IMR-90 (cell line): Measurements from ENCODE around the gene PRKACG. TPM values are rescaled to one million over a fixed set of nuclear protein-coding genes. Genes with fewer than 3 reads are reported as not detected.

Source experiments
- ATAC-seq: fragments of 200-7000 bp; cut with Tn5 transposase; 2 replicates; pipeline ENCODE4 v1.9.1; 2020; ENCODE audit warnings: low read depth, mild to moderate bottlenecking, moderate library complexity
- BruUV-seq: library from RNA; stranded (reverse); fragments of 400-500 nt; replicated peaks from 2 replicates; lab custom pipeline; 2021; lab: Mats Ljungman, UMichigan
- CTCF ChIA-PET: fragments of 300-600 bp; formaldehyde crosslinking; extraction: SDS; loops from one replicate; lab custom pipeline; 2021; ENCODE audit warnings: antibody characterized with exemption; lab: Yijun Ruan, JAX
- POLR2A ChIA-PET: fragments of 300-600 bp; sonication (Branson Sonifier 250); formaldehyde crosslinking; loops from one replicate; lab custom pipeline; 2022; ENCODE audit warnings: antibody characterized with exemption; ENCODE audit not compliant: unreplicated experiment; lab: Charles Lee
- DNase-seq: peaks from one replicate; pipeline ENCODE4 v3.0.0; 2013
- H2AFZ ChIP-seq: replicated peaks from 2 replicates; pipeline ENCODE3; 2013; ENCODE audit warnings: low read length, mild to moderate bottlenecking; ENCODE audit not compliant: poor library complexity
- H2AK5ac ChIP-seq: 2 replicates; pipeline ENCODE4 v1.6.1; 2013; ENCODE audit warnings: low read depth, low read length, inconsistent platforms
- H2AK9ac ChIP-seq: replicated peaks from 2 replicates; pipeline ENCODE3; 2013; ENCODE audit warnings: mild to moderate bottlenecking, low read depth, low read length, moderate library complexity; ENCODE audit not compliant: poor library complexity
- H2BK120ac ChIP-seq: 2 replicates; pipeline ENCODE4 v1.6.1; 2013; ENCODE audit warnings: low read depth, low read length, inconsistent platforms
- H2BK15ac ChIP-seq: 3 replicates; pipeline ENCODE4 v1.6.1; 2013; ENCODE audit warnings: low read depth, low read length, inconsistent platforms
- H2BK20ac ChIP-seq: 2 replicates; pipeline ENCODE4 v1.6.1; 2013; ENCODE audit warnings: low read depth, mild to moderate bottlenecking, inconsistent platforms, low read length, moderate library complexity
- H2BK5ac ChIP-seq: 2 replicates; pipeline ENCODE4 v1.6.1; 2013; ENCODE audit warnings: mild to moderate bottlenecking, low read depth, low read length, inconsistent platforms; ENCODE audit not compliant: poor library complexity, severe bottlenecking
- H3K14ac ChIP-seq: replicated peaks from 2 replicates; pipeline ENCODE4 v1.6.1; 2013; ENCODE audit warnings: low read depth, low read length, inconsistent platforms
- H3K18ac ChIP-seq: 2 replicates; pipeline ENCODE4 v1.6.1; 2013; ENCODE audit warnings: low read depth, low read length, control low read depth
- H3K23ac ChIP-seq: 2 replicates; pipeline ENCODE4 v1.6.1; 2013; ENCODE audit warnings: low read depth, low read length, inconsistent platforms
- H3K27ac ChIP-seq: 2 replicates; pipeline ENCODE4 v1.5.1; 2013; ENCODE audit warnings: mild to moderate bottlenecking, control low read depth, low read length; ENCODE audit not compliant: insufficient read depth
- H3K27me3 ChIP-seq: 2 replicates; pipeline ENCODE4 v1.6.1; 2013; ENCODE audit warnings: low read length; ENCODE audit not compliant: control insufficient read depth, insufficient read depth
- H3K36me3 ChIP-seq: 2 replicates; pipeline ENCODE4 v1.6.1; 2013; ENCODE audit warnings: low read length, mixed read lengths; ENCODE audit not compliant: control insufficient read depth, insufficient read depth
- H3K4ac ChIP-seq: 2 replicates; pipeline ENCODE4 v1.6.1; 2013; ENCODE audit warnings: low read depth, low read length, inconsistent platforms
- H3K4me1 ChIP-seq: 2 replicates; pipeline ENCODE4 v1.6.1; 2013; ENCODE audit warnings: low read length, mixed read lengths; ENCODE audit not compliant: control insufficient read depth, insufficient read depth
- H3K4me2 ChIP-seq: 2 replicates; pipeline ENCODE4 v1.6.1; 2013; ENCODE audit warnings: low read depth, mild to moderate bottlenecking, control low read depth, low read length, moderate library complexity
- H3K4me3 ChIP-seq: 2 replicates; pipeline ENCODE4 v1.5.1; 2013; ENCODE audit warnings: low read depth, mild to moderate bottlenecking, control low read depth, low read length, moderate library complexity; ENCODE audit not compliant: insufficient read depth
- H3K56ac ChIP-seq: 2 replicates; pipeline ENCODE4 v1.6.1; 2013; ENCODE audit warnings: low read length, inconsistent platforms; ENCODE audit not compliant: insufficient read depth; ENCODE audit errors: extremely low read depth
- H3K79me1 ChIP-seq, 2 experiments: 2 replicates each; pipeline ENCODE4 v1.6.1; 2013; ENCODE audit warnings: low read length in 2 of 2, inconsistent platforms in 1 of 2, low read depth in 1 of 2
- H3K9ac ChIP-seq: 2 replicates; pipeline ENCODE4 v1.6.1; 2013; ENCODE audit warnings: low read depth, low read length, control low read depth
- H3K9me1 ChIP-seq: 2 replicates; pipeline ENCODE4 v1.6.1; 2013; ENCODE audit warnings: low read length, inconsistent platforms; ENCODE audit not compliant: insufficient read depth
- H3K9me3 ChIP-seq: 2 replicates; pipeline ENCODE4 v1.6.1; 2013; ENCODE audit warnings: low read length; ENCODE audit not compliant: control insufficient read depth, insufficient read depth
- H4K20me1 ChIP-seq: 2 replicates; pipeline ENCODE4 v1.6.1; 2013; ENCODE audit warnings: low read length, inconsistent platforms; ENCODE audit not compliant: insufficient read depth
- H4K5ac ChIP-seq: 2 replicates; pipeline ENCODE4 v1.6.1; 2013; ENCODE audit warnings: mild to moderate bottlenecking, low read depth, low read length, control low read depth
- H4K8ac ChIP-seq, 2 experiments: 2 replicates each; pipeline ENCODE4 v1.6.1; 2013; ENCODE audit warnings: low read depth in 2 of 2, low read length in 2 of 2, control low read depth in 1 of 2, inconsistent platforms in 1 of 2
- H4K91ac ChIP-seq: 2 replicates; pipeline ENCODE4 v1.6.1; 2013; ENCODE audit warnings: low read depth, low read length, inconsistent platforms; ENCODE audit not compliant: insufficient read depth
- CEBPB ChIP-seq: IDR thresholded peaks from 2 replicates; pipeline ENCODE4 v1.6.1; 2012; ENCODE audit warnings: low read depth, low read length, improper control_type of control experiment
- CHD1 ChIP-seq: IDR thresholded peaks from 2 replicates; pipeline ENCODE4 v1.6.1; 2012; ENCODE audit warnings: low read depth, low read length, improper control_type of control experiment
- FOS ChIP-seq: fragments of 150-350 bp; IDR thresholded peaks from 2 replicates; pipeline ENCODE4 v1.6.1; 2016; ENCODE audit warnings: low read depth, low read length
- MAFK ChIP-seq: IDR thresholded peaks from 2 replicates; pipeline ENCODE4 v1.6.1; 2012; ENCODE audit warnings: low read depth, low read length, improper control_type of control experiment
- MAZ ChIP-seq: IDR thresholded peaks from 2 replicates; pipeline ENCODE4 v1.6.1; 2012; ENCODE audit warnings: low read depth, mild to moderate bottlenecking, low read length, improper control_type of control experiment, moderate library complexity, borderline replicate concordance
- RAD21 ChIP-seq: IDR thresholded peaks from 2 replicates; pipeline ENCODE4 v1.6.1; 2012; ENCODE audit warnings: low read length, improper control_type of control experiment
- RCOR1 ChIP-seq: IDR thresholded peaks from 2 replicates; pipeline ENCODE4 v1.6.1; 2012; ENCODE audit warnings: mild to moderate bottlenecking, low read length, improper control_type of control experiment; ENCODE audit not compliant: insufficient replicate concordance
- RFX5 ChIP-seq: IDR thresholded peaks from 2 replicates; pipeline ENCODE4 v1.8.0; 2012; ENCODE audit warnings: low read depth, mild to moderate bottlenecking, low read length, moderate library complexity
- dilution Hi-C: fragments of 300-500 bp; cut with HindIII; formaldehyde crosslinking; loops from one replicate; pipeline ENCODE4 v1.14.3; 2018; ENCODE audit warnings: low sequenced_read_pairs; ENCODE audit not compliant: unreplicated experiment
- in situ Hi-C: fragments of 300-500 bp; cut with MboI; formaldehyde crosslinking; loops from 3 replicates; pipeline ENCODE4 v1.14.3; 2019; ENCODE audit warnings: low sequenced_read_pairs, inconsistent platforms, mixed read lengths
- intact Hi-C: fragments of 100-400 bp; cut with micrococcal nuclease; formaldehyde crosslinking; loops from 2 replicates; pipeline ENCODE4 v1.10.0; 2022
- polyA plus RNA-seq, 3 experiments: library from polyadenylated mRNA; depleted of rRNA; stranded (reverse); fragments of >200 nt; gene quantifications; 2 replicates each; pipeline ENCODE4 v1.2.3, GENCODE V29; 2012; ENCODE audit warnings: low replicate concordance in 1 of 3
- total RNA-seq: library from RNA; depleted of rRNA; stranded (reverse); fragments of >200 nt; gene quantifications from 2 replicates; pipeline ENCODE4 v1.2.3, GENCODE V29; 2012
- TF ChIP-seq, protein P1 (sequence below): conservative IDR thresholded peaks from 2 replicates; pipeline ENCODE4 v1.5.1; 2012; ENCODE audit warnings: mild to moderate bottlenecking, low read depth, low read length, improper control_type of control experiment
- TF ChIP-seq, protein P2 (sequence below): fragments of 150-350 bp; IDR thresholded peaks from 2 replicates; pipeline ENCODE4 v1.6.1; 2016; ENCODE audit warnings: low read depth, mild to moderate bottlenecking, low read length, moderate library complexity, borderline replicate concordance

The PRKACG gene
- total and polyA plus RNA-seq, 2 of the 4 experiments (the other 2 are of a cell fraction): not detected

DNA sequence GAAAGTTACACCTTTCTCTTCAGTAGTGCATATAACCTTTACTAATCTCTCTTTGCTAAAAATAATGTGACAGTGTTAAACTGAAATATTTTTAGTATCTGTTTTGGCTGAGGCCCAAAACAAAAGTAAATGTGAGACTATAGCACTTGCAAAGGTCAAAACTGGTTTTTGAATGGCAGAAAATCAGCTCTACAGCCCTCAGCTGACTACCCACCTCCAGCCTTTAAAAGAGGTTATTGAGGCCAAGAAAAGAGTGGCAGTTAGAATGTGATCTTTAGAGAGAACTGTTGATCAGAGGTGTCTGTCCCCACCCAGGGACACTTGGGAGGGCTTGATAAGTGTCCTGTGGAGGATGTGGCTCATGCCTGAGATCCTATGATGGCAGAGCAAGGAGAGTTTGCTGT is 30.9 kb downstream of the PRKACG start:
- DNase-seq (no peak), ATAC-seq (no peak)
- in situ Hi-C loops (no loop called here), intact Hi-C loops (no loop called here), dilution Hi-C loops (no loop called here)
- Histone ChIP-seq H4K91ac (no peak overlapping the region), H3K56ac (no peak overlapping the region), H3K4ac (no peak overlapping the region), H3K36me3 (no peaks in the 10 kb centered on the region), H3K14ac (no peak overlapping the region), H3K23ac (no peak overlapping the region), H2AFZ (no peak overlapping the region), H3K9me3 (no peaks in the 10 kb centered on the region), H3K27ac (no peak overlapping the region), H4K20me1 (no peaks in the 10 kb centered on the region), H3K9ac (no peak overlapping the region), H4K5ac (no peak overlapping the region), H3K4me2 (no peak overlapping the region), H3K4me3 (no peak overlapping the region), H2BK5ac (no peak overlapping the region), H4K8ac (no peak overlapping the region), H2BK20ac (no peak overlapping the region), H2BK120ac (no peak overlapping the region), H3K4me1 (no peaks in the 10 kb centered on the region), H2AK9ac (no peak overlapping the region), H3K27me3 (peaks cover 4% of the 10 kb centered on the region), H3K9me1 (no peaks in the 10 kb centered on the region), H2AK5ac (no peak overlapping the region), H3K79me1 (no peaks in the 10 kb centered on the region), H3K18ac (no peak overlapping the region), H2BK15ac (no peak overlapping the region)
- POLR2A ChIA-PET: no interaction called here
- CTCF ChIA-PET: no interaction called here
- no TSS peak for BruUV-seq
- no peak for TF ChIP-seq CEBPB
- TF ChIP-seq RAD21: no peak
- TF ChIP-seq, protein P1, sequence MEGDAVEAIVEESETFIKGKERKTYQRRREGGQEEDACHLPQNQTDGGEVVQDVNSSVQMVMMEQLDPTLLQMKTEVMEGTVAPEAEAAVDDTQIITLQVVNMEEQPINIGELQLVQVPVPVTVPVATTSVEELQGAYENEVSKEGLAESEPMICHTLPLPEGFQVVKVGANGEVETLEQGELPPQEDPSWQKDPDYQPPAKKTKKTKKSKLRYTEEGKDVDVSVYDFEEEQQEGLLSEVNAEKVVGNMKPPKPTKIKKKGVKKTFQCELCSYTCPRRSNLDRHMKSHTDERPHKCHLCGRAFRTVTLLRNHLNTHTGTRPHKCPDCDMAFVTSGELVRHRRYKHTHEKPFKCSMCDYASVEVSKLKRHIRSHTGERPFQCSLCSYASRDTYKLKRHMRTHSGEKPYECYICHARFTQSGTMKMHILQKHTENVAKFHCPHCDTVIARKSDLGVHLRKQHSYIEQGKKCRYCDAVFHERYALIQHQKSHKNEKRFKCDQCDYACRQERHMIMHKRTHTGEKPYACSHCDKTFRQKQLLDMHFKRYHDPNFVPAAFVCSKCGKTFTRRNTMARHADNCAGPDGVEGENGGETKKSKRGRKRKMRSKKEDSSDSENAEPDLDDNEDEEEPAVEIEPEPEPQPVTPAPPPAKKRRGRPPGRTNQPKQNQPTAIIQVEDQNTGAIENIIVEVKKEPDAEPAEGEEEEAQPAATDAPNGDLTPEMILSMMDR: no peak
- TF ChIP-seq, protein P2, sequence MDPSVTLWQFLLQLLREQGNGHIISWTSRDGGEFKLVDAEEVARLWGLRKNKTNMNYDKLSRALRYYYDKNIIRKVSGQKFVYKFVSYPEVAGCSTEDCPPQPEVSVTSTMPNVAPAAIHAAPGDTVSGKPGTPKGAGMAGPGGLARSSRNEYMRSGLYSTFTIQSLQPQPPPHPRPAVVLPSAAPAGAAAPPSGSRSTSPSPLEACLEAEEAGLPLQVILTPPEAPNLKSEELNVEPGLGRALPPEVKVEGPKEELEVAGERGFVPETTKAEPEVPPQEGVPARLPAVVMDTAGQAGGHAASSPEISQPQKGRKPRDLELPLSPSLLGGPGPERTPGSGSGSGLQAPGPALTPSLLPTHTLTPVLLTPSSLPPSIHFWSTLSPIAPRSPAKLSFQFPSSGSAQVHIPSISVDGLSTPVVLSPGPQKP: no peak
- no peak for TF ChIP-seq FOS
- no peak for TF ChIP-seq MAZ
- no peak for TF ChIP-seq RFX5
- TF ChIP-seq CHD1: no peak
- TF ChIP-seq MAFK: no peak
- TF ChIP-seq RCOR1: no peak
